GM15510 (cell line): Measurements from ENCODE around the gene LRP1.

Experiments
- POLR2A ChIP-seq: IDR thresholded peaks from 3 replicates; pipeline ENCODE4 v1.6.1; 2011; ENCODE audit warnings: borderline replicate concordance; ENCODE audit not compliant: insufficient read length; ENCODE audit errors: extremely low read depth

LRP1 gene

GRCh38 chr12:57215668-57216013 is 87.4 kb downstream of the LRP1 start:
- no peak for TF ChIP-seq POLR2A

- TF ChIP-seq POLR2A: no peak
Measured at GRCh38 chr12:57216014-57216911, 88.0 kb downstream of the LRP1 start, which contains the start of gene NXPH4. NXPH4 (plus strand) TSS chr12:57216794; CDS start chr12:57216970, 176 bp downstream.

GRCh38 chr12:57216921-57217879 is 88.9 kb downstream of the LRP1 start:
- no peak for TF ChIP-seq POLR2A

GRCh38 chr12:57218030-57218853 is 90.0 kb downstream of the LRP1 start:
- no peak for TF ChIP-seq POLR2A

- no peak for TF ChIP-seq POLR2A
Measured at GRCh38 chr12:57219205-57219992, 91.1 kb downstream of the LRP1 start.

- TF ChIP-seq POLR2A: no peak
Measured at GRCh38 chr12:57219993-57220754, 91.9 kb downstream of the LRP1 start.

- no peak for TF ChIP-seq POLR2A
Measured at GRCh38 chr12:57220770-57221168, 92.5 kb downstream of the LRP1 start.

- TF ChIP-seq POLR2A: no peak
Measured at GRCh38 chr12:57221169-57221917, 93.1 kb downstream of the LRP1 start.

GRCh38 chr12:57222286-57223190 is 94.3 kb downstream of the LRP1 start:
- TF ChIP-seq POLR2A: no peak

GRCh38 chr12:57223191-57224165 is 95.2 kb downstream of the LRP1 start:
- no peak for TF ChIP-seq POLR2A
